Adrenal gland (tissue), 5 donors: Measurements from ENCODE around the gene SYT2.
"Not testable (repeated sequence)": the region's sequence is repeated elsewhere in the genome, so short reads cannot be mapped to it uniquely, and the experiment has no call there.

Experiments
- CTCF ChIP-seq, 6 experiments: fragments of 450-650 bp in 4 of 6; fragments of 200-600 bp in 2 of 6; sonication (generic) in 1 of 6; IDR thresholded peaks; 1 replicate in 5 of 6; 2 replicates in 1 of 6; pipeline versions ENCODE4 v1.5.1 to v1.8.0; 2016 to 2021; ENCODE audit warnings: antibody characterized with exemption in 6 of 6, mild to moderate bottlenecking in 2 of 6, moderate library complexity in 1 of 6
- POLR2A ChIP-seq, 2 donors: fragments of 450-650 bp; IDR thresholded peaks; one replicate each; pipeline ENCODE4 v1.6.1; 2017; ENCODE audit warnings: antibody characterized with exemption in 2 of 2, mild to moderate bottlenecking in 2 of 2, moderate library complexity in 1 of 2
- donor health status: DM: no; HTN: no; CAD: no.

GRCh38 chr1:202620036-202620435 is 90.2 kb downstream of the SYT2 start:
- TF ChIP-seq CTCF, POLR2A (IDR thresholded peaks at IDR 0.05): not testable (repeated sequence)
